GM19395 (cell line): ENCODE data around the gene ENTHD1.
"Not testable (repeated sequence)": the region's sequence is repeated elsewhere in the genome, so short reads cannot be mapped to it uniquely, and the experiment has no call there.

Experiments
- ATAC-seq: cut with Tn5 transposase; IDR thresholded peaks from one replicate; pipeline ENCODE4 v1.9.1; 2021; ENCODE audit warnings: mild to moderate bottlenecking, moderate library complexity; ENCODE audit not compliant: unreplicated experiment

The ENTHD1 gene

DNA sequence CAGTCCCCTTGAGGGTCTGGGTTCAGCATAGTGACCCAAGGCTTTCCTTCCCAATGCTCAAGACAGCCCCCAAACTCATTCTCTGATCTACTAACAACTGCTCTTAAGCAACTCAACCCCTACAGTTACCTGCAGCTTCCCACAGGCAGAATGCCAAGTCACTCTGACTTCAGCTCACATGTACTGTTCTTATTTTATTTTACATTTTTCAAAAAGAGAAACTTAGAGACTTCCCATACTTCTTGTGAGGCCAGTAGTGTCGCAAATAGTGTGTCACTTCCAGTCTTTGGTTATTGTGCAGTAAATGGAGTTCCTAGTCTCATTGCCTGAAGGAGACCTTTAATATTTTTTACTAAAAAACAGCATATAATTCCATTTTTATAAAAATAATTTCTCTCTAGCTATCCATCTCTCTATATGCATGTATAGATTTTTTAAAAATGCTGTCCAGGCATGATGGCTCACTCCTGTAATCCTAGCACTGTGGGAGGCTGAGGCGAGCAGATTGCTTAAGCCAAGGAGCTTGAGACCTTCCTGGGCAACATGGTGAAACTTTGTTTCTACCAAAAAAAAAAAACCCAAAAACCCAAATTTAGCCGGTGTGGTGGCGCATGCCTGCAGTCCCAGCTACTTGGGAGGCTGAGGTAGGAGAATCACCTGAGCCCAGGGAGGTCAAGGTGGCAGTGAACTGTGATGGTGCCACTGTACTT lies 41.8 kb downstream of the ENTHD1 start:
- no peak for ATAC-seq

DNA sequence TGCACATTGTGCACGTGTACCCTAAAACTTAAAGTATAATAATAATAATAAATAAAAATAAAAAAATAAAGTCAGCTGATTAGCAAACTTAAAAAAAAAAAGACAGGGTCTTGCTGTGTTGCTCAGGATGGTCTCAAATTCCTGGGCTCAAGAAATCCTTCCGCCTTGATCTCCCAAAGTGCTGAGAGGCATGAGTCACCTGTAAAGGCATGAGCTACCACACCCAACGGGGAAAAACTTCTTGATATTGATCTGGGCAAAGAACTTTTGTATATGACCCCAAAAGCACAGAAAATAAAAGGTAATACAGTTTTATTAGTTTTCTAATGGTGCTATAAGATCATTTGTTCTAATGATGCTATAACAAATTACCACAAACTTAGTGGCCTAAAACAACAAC lies 46.1 kb downstream of the ENTHD1 start:
- no peak for ATAC-seq

DNA sequence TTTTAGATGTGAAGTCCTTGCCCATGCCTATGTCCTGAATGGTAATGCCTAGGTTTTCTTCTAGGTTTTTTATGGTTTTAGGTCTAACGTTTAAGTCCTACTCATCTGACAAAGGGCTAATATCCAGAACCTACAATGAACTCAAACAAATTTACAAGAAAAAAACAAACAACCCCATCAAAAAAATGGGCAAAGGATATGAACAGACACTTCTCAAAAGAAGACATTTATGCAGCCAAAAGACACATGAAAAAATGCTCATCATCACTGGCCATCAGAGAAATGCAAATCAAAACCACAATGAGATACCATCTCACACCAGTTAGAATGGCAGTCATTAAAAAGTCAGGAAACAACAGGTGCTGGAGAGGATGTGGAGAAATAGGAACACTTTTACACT lies 47.0 kb downstream of the ENTHD1 start:
- ATAC-seq = not testable (repeated sequence)

DNA sequence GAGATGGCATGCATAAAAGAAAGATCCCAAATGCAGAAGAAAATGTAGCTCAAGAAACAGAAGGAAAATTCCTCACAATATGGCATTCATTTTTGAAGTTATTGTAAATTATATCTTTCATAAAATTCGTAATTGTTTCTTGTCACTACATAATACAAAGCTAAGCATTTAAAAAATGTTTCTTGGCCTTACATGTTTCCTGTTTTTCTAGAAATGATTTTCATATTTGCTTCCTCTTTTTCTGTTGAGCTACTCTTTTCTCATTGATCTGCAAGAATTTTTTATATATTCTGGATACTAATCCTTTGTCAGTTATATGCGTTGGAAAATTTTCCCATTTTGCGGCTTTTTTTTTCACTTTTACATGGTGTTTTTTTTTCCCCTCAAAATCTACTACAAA lies 48.0 kb downstream of the ENTHD1 start:
- no peak for ATAC-seq

DNA sequence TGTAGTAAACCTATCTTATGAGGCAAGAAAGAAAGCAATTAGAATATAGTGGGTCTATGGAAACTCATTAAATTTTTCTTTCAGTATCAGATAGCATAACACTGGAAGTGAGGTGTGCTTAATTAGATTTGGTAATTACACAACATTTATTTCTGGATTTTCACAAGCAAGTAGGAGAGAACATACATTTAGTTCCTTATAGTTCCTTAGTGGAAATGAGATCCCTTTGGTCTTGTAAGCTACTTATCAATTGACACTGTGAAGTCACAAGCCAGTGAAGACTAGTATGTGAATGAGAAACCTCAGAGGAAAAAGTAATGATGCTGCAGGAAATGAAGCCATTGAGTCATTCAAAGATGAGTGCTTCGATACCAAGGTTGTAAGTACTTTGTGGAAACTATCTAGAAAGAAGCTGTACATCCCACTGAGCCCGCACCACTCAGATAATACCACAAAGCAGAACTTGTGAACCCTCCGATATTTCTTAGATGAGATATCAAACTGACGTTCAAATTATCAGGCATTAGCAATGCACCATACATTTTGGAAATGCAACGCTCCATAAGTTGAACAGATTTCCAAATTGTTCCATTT lies 53.5 kb downstream of the ENTHD1 start:
- ATAC-seq = no peak

DNA sequence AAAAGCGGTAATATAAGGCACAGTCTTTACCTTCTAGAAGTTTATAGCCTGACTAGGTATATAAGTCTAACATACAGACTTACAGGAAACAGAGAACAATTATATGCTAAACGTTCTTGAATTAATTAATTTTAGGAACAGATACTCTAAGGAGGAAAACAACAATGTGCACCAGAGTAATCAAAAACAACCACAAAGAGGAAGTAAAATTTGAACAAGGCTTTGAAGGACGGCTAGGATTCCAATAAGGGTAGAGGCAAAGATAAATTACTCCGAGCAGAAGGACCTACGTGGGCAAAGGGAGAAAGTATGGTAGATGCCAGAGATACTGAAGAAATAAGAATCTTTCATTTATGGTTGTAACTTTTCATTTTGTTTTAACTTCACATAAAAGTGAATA lies 54.4 kb downstream of the ENTHD1 start:
- no peak for ATAC-seq

DNA sequence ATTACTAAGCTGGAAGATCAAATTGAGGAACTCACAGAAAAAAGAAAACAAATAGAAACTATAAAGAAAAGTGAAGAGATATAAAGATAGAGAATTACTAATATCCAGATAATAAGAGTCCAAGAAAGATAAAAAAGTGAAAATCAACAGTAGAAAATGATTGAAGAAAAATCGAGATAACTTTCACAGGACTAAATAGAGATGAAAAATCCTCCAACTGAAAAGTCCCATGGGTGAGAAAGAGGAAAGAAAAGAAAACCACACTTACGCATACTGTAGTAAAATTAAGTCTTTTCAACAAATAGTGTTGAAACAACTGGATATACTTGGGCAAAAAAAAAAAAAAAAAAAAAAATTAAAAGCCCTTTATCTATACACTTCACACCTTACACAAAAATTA lies 60.0 kb downstream of the ENTHD1 start:
- no peak for ATAC-seq

DNA sequence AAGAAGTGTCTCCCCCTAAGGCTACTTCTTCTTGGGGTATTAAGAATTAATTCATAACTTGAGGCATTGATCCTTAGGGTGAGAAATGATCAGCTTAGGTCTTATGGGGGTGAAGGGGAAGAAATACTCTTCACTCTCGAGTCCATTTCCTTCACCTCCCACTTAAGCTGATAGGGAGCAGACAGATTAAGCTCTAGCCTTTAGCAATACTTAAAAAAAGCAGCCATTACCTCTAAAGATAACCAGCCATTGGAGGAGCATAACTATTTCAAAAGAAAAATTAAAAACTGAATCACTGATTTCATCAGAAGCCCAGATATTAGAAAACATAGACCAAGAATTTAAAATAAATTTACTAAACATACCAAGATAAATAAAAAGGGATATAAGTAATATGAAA lies 60.5 kb downstream of the ENTHD1 start:
- ATAC-seq = no peak

DNA sequence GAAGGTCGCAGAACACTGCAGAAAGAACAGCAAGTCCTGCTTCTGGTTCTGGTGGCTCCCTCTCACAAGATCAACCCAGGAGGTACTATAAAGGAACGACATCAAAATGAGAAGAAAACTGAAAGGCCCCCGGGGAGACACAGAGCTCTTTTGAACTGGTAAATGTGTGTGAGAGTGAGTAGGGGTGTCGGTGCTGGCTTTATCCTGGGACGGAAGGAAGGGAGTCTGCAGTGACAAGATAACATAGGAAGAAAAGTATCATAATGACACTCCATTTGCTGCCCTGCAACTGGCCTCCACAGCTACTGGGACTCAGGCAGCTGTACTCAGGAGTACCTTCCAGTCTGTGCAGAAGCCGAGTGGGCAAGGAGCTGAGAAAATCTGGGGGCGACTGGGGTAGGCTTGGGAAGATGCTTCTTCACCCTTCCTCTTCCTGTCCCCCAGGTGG lies 60.9 kb downstream of the ENTHD1 start:
- ATAC-seq = no peak

DNA sequence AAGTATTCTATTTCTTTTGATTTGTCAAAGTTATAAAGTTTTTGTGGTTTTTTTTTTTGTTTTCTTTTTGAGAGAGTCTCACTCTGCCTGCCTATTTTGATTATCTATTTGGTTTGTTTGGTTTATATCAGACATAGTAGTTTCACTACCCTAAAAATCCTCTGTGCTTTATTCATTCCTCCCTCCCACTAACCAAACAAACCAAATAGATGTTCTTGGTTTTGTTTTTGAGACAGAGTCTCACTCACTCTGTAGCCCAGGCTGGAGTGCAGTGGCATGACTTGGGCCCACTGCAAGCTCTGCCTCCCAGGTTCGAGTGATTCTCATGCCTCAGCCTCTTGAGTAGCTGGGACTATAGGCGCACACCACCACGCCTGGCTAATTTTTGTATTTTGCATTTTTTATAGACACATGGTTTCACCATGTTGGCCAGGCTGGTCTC lies 67.9 kb downstream of the ENTHD1 start:
- ATAC-seq = no peak

DNA sequence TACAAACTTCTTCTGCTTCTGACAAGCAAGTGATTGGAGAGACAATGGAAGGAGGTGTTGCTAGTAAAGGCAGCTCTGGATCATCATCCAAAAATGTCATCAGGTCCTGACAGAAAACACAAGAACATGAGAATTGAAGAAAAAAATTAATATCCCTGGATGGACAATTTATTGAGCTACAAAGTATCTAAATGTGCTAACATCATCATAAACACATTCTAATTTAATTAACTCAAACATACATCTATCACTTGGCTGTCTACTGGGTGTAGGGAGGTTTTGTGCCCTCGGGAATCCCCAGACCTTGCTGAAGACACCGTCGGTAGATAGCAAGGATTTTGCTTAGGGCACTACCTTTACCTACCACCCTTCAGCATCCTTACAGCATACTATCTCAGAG lies 72.6 kb downstream of the ENTHD1 start:
- no peak for ATAC-seq

DNA sequence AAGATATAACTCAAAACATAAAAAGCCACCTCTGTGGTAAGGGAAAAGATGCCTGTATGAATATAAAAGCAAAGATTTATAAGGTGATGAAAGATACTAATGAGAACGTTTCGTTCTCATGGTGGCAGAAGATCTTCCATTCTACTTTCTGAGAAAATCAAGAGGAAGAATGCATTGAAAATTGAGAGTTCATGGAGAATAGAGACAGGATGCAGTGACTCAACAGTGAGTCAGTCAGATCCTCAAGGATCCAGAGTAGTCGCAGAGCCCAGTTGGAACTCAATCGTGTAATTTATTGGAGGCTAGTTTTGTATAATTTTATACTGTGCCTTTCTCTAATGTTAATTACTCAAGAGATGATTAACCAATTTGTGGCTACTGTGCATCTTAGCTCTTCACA lies 73.3 kb downstream of the ENTHD1 start:
- ATAC-seq = no peak

DNA sequence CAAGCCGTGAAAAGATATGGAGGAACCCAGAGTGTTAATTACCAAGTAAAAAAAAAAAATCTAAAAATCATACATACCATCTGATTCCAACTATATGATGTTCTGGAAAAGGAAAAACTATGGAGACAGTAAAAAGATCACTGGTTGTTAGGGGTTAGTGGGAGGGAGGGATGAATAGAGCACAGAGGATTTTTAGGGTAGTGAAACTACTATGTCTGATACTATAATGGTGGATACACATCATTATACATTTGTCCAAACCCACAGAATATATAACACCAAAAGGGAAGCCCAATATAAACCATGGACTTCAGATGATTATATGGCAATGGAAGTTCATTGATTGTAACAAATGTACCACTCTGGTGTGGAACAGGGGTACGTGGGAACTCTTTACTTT lies 74.1 kb downstream of the ENTHD1 start:
- ATAC-seq = no peak

DNA sequence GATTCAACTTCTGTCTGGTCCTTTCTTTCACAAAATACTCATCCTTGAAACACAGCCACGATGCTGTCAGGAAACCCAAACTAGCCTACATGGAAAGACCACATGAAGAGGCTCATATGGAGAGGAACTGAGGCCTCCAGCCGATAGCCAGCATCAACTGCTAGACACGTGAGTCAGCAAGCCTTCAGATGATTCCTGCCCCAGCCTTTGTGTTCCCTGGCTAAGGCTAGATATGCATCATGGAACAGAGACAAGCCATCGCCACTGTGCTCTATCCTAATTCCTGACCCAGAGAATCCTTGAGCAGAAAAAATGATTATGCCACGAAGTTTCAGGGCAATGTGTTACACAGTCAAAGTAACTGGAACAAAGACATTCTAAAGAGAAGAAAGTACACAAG lies 75.5 kb downstream of the ENTHD1 start:
- no peak for ATAC-seq

DNA sequence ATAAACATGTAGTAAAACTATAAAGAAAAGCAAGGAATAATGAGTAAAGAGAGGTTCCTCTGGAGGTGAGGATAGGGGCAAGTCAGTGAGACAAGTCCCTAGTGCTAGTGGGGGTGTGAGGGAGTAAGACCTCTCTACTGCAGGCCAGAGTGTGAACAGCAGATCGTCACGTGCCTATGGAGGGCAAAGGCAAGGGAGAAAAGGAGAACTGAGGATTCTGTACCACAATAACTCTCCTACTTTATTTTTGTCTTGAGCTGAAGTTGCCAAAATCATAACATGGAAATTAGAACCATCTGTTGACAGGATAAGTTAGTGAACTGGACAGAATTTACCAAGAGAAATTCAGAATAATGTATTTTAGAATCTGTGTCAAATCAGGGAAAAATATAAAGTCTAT lies 77.6 kb downstream of the ENTHD1 start:
- no peak for ATAC-seq

DNA sequence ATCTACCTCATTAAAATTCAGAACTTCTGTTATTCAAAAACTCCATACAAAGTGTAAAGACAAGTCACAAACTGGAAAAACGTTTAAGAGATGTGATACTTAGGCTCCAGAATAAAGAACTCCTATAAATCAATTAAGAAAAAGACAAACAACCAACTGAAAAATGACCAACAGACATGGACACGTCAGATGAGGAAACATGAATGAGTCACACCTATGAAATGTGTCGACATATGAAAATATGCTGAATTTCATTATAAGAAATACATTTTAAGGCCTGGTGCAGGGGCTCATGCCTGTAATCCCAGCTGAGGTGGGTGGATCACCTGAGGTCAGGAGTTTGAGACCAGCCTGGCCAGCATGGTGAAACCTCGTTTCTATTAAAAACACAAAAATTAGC lies 78.7 kb downstream of the ENTHD1 start:
- no peak for ATAC-seq

DNA sequence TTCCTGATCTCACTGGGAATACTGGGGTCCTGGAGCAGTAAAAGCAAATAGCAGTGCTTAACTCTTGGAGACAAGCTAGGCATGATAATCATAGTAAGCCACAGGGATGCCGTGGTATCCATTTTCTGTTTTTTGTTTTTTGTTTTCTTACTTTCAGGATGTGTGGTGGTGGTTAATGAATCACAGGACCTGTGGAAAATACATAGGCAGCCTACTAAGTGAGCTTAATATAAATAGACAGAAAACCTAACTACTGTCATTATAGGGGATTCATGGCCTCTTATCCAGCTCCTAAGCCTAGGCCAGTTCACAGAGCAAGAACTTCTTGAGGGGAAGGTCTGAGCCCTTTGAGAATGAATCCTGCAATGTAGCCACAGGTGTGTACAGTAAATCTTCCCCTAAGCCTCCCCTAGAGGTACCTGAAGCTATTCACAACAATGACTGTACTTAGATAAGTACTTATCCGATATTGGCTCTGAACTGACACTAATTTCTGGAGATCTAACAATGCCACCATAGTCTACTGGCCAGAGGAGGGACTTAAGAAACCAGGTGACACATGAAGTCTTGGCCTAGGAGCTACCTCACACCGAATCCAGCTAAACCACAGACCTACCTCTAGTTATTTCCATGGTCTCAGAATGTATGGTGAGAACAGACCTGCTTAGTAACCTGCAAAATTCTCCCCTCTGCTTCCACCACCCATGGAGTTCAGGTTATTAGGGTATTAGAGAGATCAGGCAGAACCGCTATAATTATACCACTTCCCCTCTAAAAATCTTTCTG lies 83.6 kb downstream of the ENTHD1 start:
- ATAC-seq = no peak

DNA sequence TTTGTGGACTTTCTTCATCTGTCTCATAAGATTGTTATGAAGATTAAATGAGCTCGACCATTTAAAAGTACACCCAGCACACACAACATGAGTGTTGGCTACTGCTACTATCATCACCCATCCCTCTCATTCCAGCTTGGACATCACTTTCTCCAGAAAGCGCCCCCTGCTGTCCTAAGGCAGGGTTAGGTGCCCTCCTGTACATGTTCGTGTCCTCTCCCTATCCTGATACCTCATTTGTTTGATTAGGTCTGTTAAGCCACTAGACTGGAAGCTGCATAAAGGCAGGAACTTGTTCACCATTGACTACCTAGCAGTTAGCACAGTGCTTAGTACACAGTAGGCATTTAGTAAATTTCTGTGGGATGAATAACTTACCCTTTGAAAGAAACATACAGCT lies 85.5 kb downstream of the ENTHD1 start:
- no peak for ATAC-seq

DNA sequence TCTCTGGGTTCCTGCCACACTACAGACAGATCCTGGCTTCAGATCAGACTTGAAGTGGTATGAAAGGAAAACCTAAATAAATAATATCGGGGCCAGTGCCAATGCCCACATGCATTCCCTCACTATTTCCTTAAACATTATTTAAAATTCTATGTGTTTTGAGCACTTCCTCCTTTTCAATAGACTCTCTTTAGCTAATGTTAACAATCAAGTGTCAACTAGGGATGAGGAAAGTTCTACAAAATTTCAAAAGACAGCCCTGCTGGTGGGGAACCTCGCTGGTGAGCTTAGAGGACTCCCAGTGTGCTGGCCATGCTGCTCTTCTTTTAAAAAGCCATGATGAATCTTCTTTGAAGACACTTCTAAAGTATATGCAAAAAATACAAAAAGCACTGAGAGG lies 87.5 kb downstream of the ENTHD1 start:
- ATAC-seq = no peak

DNA sequence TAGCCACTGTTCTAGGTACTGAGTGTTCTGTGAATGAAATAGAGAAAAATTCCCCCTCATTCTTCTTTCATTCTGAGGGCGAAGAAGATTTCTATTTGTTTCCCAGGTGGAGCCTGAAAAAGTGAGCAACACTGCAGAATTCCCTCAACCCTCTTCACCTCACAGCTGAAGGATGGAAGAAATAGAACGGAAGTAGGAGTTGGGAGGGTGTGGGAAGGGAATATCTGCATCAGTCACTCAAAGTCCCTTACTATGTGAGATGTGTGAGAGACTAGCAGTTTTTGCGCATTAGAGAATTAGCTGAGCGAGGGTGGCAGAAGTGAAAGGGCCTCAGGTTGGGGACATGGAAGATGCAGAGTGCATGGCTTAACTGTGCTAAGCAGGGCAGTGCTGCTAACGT lies 88.4 kb downstream of the ENTHD1 start:
- ATAC-seq = no peak

DNA sequence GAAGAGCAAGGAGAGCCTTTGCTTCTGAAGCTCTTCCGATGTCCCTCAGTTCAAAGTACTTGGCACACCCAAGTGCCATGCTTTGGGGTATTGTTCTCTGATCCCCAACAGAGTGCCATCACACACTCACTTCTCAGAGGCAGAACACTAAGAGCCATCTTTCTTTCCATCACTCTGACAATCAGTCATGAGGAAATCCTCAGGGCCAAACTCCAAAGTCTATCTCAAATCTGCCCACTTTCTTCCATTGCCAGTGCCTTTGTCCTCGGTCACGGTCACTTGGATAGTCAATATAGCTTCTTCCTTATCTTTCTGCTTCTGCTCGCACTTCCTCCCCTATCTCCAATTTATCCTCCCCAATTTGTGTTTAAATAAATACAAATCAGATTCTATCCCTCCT lies 90.9 kb downstream of the ENTHD1 start:
- ATAC-seq = no peak
